ENCODE results near the gene PSMD1.
A peak's percentile ranks its signal among the peaks of the same experiment; 100 is the strongest.
"Not testable (repeated sequence)": the region's sequence is repeated elsewhere in the genome, so short reads cannot be mapped to it uniquely, and the experiment has no call there.

PSMD1 gene

DNA sequence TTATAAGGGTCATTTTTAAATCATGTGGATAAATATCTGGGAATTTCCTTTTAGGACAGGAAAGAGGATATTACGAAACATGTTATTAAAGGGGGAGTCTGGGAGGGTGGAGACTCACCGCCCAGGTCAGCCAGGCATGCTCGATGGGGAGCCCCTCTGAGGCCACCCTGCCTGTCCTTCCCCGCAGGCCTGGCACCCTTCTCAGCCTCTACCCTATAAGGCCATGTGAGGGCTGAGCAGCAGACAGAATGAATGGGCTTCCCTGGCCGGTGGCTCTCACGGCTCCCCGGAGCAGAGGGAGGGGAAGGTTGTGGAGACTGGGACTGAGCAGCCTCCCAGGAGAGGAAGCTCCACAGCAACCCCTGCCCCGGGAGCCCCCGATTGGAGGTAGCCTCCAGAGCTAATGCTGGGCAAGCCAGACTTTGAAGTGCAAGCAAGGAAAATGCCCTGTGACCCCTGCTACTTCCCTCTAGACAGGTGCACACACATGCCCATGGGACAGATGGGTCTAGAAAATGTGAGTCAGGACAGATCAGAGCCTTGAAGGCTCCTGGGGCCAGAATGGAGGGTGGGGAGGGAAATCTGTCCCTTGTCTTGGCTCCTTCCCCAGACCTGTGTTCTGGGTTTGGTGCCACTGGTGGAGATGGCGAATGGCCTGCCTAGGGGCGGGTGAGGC is 128.5 kb downstream of the PSMD1 start:
- no peak for DNase-seq (ENCODE audit: low spot score)

DNA sequence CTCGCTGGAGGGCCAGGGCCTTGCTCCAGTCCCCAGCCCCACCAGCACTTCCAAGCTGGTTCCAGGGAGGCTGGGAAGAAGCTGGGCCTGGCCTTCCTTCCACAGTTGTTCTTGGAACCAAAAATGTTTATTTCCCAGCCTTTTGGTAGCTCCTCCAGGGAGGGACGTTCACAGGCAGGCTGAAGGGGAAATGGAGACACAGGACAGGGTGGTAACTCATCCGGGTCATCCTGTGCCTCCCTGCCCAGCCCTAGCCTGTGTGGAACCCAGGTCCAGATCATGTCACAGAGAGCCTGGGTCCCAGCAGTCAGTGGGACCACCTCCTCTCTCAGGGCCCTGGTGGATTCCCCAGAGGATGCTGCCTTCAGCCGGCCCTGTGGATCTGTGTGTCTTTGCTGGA is 129.2 kb downstream of the PSMD1 start:
- no peak for DNase-seq (ENCODE audit: low spot score)

GRCh38 chr2:231186325-231186724 is 129.7 kb downstream of the PSMD1 start:
- DNase-seq (ENCODE audit: low spot score): no peak

GRCh38 chr2:231187736-231188505 is 131.3 kb downstream of the PSMD1 start:
- DNase-seq (ENCODE audit: low spot score): no peak

- no peak for DNase-seq (ENCODE audit: low spot score)
These were observed 132.0 kb downstream of the PSMD1 start for GRCh38 chr2:231188506-231189170.

DNA sequence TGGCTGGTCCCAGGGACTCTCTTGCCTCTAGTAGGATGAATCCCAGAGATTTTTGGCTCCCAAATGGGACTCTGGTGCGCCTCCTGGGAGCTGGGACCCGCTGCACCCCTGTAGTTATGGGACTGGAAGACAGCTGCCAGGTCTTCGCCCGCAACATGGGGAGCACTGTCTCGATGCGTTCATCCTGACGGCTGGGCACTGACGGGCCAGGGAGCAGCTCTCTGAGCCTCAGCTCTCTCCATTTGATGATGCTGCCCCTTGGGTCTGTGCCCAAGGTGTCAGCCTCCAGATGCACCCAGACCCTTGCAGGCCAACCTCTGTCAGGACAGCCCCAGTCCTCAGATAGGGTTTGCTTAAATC is 132.5 kb downstream of the PSMD1 start:
- no peak for DNase-seq (ENCODE audit: low spot score)

GRCh38 chr2:231189571-231190495 is 133.2 kb downstream of the PSMD1 start:
- DNase-seq (ENCODE audit: low spot score): peak; percentile 29

DNA sequence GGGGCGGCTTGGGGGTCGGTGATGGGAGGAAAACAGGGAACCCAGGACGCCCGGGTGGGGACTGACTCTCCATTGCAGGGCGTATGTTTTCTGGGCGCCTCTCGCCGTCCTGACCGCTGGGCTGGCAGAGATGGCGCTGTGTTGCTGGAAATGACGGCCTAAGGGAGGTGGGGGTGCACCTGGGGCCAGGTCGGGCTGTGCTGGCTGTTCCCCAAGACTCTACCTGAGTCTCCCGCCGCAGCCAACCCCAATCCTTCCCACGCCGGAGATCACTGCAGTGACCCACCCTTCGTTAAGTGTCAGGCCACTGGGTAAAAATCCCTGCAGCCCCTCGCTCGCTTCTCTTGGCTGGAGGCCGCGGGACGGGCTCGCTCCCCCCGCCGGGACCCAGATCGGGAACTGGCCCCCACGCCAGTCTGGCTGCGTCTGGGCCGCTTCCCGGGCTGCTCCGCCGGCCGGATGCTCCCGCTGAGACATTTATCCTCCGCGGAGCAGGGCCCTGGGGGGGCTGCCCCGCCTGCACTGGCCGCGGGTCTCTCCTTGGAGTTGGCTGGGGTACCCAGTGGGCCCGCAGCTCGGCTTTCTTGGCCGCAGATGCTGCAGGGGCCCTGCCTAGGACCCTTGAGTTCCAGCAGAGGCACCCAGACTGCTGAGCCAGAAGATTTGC is 134.0 kb downstream of the PSMD1 start:
- peak; percentile 35 for DNase-seq (ENCODE audit: low spot score)

DNA sequence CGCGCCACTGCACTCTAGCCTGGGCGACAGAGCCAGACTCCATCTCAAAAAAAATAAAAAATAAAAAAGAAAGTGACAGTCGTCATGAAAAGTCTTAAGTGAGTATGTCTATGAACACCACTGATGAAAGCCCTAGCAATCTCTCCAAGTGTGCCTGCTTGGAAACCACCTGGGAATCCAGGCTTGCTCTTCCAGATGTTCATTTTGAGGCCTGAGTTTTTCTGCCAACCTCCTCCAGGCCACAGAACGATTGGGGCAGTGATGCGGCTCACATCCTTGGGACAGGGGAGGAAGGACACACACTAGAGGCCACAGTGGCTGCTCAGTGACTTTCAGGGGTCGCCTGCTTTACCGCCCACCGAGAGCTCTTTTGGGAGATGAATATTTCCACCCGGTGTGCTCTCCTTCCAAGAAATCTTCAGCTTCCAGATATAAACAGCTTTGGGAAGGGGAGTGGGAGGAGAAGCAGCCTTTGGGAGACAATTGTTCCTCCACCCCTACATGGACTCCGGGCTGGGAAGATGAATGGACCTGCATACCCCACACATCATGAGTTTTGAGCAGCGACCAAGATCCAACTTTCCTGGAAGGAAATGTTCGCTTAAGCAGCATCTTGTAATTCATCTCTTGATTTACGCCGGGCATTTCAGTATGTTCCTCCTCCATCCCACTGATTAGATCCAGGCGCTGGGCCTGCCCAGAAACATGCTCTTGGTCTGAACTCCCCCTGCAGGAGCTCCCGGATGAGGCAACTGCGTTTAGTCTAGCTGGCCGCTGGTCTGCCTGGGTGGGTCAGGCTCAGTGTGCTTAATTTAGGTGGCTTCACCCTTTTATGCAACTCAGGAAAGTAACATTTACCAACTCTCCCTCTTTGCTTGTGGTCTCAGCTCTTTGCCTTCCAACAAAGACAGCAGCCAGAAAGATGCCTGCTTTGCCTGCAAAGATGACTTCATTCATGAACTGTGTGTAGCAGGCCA is 135.5 kb downstream of the PSMD1 start:
- no peak for DNase-seq (ENCODE audit: low spot score)

DNA sequence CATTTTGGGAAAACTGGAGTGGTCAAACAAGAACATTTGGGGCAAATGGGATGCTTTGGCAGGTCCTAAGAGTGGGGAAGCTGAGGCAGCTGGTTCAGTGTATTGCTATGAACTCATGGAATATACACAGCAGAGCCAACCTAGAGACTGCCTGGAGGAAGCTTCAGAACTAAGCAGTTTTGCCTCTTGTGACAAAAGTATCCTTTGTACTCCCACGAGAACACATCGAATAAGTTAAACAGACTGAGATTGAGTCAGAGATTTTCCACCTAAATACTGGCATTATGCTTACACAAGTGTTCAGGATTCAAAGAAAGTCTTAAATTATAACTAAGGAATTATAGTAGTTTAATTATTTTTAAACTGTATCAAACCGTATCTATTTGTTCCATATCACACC is 136.5 kb downstream of the PSMD1 start:
- no peak for DNase-seq (ENCODE audit: low spot score)

GRCh38 chr2:231196592-231196991 is 139.9 kb downstream of the PSMD1 start:
- DNase-seq (ENCODE audit: low spot score): no peak

DNA sequence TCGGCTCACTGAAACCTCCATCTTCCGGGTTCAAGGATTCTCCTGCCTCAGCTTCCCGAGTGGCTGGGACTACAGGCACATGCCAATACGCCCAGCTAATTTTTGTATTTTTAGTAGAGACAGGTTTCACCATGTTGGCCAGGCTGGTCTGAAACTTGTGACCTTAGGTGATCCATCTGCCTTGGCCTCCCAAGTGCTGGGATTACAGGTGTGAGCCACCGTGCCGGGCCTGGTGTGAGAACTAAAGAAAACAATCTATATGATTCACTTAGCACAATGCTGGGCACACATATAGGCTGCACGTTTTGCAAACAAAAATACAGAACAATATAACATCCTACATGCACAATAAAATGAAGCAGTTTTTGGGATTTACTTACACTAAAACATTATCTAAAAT is 140.5 kb downstream of the PSMD1 start:
- DNase-seq (ENCODE audit: low spot score): not testable (repeated sequence)

- DNase-seq (ENCODE audit: low spot score): no peak
These were observed 141.1 kb downstream of the PSMD1 start for GRCh38 chr2:231197706-231198290.

GRCh38 chr2:231198291-231199173 is 141.9 kb downstream of the PSMD1 start, which contains the start of gene ARMC9:
TSS of gene ARMC9 (plus strand) at chr2:231198631. CDS start at chr2:231206239, 7,608 bp downstream.
- DNase-seq (ENCODE audit: low spot score): peak; percentile 82

- DNase-seq (ENCODE audit: low spot score): no peak
These were observed 142.6 kb downstream of the PSMD1 start for GRCh38 chr2:231199219-231199618.

- no peak for DNase-seq (ENCODE audit: low spot score)
These were observed 144.3 kb downstream of the PSMD1 start for GRCh38 chr2:231200805-231201474.

- DNase-seq (ENCODE audit: low spot score): no peak
These were observed 144.8 kb downstream of the PSMD1 start for GRCh38 chr2:231201475-231201814.

GRCh38 chr2:231203087-231203486 is 146.4 kb downstream of the PSMD1 start:
- DNase-seq (ENCODE audit: low spot score): no peak
